HG02943 (cell line): Measurements from ENCODE around the gene SYP.
"Not testable (repeated sequence)": the region's sequence is repeated elsewhere in the genome, so short reads cannot be mapped to it uniquely, and the experiment has no call there.

ENCODE experiments used
- ATAC-seq: cut with Tn5 transposase; IDR thresholded peaks from one replicate; pipeline ENCODE4 v1.9.1; 2021; ENCODE audit warnings: mild to moderate bottlenecking, low read depth, moderate library complexity; ENCODE audit not compliant: unreplicated experiment

Gene SYP

DNA sequence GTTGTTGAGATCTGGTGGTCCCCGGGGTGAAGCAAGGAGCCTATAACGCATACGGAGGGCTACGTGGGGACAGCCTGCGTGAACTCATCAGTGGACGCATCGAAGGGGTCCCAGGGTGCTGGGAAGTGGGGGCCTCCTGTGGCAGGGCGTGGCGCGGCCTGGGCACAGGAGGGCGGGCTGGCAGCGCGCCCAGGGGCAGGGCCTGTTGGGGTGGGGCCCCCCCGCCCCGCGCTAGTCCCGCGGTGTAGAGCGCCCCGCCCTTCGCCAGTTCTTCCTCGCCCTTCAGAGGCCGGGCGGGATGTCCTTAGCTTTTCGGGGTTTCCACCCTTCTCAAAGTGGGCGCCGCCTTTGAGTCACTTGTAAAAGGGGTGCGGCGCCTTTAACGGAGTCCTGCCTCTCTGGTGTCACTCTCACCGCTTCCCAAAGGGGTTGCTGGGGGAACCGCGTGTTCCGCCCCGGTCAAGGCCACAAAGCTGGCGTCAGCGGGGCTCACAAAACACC lies 27.7 kb downstream of the SYP start:
- peak; percentile 60 for ATAC-seq

DNA sequence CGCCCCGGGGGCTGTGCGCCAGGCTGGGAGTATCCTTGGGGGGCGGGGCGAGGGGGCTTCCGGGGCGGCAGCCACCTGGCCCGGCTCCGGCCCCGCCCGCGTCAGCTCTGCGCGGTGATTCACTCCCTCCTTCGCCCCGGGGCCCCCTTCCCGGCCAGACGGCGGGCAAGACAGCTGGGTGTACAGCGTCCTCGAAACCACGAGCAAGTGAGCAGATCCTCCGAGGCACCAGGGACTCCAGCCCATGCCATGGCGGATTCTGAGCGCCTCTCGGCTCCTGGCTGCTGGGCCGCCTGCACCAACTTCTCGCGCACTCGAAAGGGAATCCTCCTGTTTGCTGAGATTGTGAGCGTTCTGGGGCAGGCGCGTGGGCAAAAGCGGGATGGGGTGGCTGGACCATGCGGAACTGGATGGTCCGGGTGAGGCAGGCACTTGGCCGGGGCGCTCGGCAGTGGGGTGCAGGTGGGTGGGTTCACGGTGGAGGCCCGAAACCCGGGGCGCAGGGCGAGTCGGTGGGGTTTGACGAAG lies 28.2 kb downstream of the SYP start, which contains the start of gene PLP2:
Gene PLP2 (plus strand): TSS at position 147 of the 528 bp plus-strand sequence. CDS start 103 bp downstream, at position 250.
- ATAC-seq: no peak

DNA sequence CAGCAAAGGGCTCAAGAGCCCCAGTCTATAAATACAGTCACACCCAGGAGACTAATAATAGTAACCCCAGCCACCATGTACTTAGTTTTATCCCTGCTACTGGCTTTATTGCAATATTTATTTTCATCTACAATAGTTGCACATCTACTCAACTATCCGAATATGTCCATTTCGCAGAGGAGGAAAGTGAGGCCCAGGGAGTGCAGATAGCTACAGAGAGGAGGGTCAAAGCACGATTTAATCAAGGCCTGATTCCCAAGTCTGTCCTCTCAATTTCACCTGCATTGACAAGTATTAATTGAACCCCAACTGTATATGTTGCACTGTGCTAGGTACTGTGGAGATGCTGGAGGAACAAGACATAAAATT lies 32.3 kb downstream of the SYP start:
- ATAC-seq: no peak

DNA sequence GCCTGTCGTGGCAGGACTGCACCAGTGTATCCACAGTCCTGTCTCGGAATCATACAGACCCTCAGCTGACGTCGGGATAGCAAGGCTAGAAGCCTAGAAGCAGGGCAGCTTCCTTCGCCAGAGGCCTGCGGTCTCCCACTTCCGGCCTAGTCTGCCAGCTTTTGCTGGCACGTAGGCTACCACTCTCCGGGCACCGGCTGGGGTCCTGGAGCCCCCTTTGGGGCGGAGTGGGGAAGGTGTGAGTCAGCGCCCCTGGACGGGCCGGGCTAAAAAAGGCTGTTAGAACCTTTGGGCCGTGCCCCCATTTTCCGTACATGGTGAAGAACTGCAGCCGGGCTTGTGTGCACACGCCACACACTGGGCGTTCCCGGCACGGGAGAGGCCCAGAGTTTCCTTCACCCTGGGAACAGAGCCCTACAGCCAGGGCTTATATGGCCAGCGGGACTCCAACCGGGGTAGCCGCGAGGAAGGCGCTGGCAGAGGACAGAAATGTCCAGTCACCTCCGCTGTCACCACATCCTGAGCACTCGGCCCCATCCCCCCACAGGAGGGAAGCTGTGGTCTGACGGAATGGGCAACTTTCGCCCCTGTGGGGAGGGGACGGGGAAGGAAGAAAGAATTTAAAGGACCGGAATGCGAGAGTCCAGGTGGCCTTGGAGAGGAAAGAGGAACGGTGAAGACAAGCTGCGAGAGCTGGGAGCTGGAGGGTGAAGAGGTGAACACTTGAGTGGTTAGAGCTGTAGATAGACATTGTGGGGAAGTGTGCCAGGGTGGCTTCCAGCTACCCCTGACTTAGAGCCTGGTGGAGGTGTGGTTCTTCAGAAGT lies 32.9 kb downstream of the SYP start:
- ATAC-seq: peak; percentile 11

DNA sequence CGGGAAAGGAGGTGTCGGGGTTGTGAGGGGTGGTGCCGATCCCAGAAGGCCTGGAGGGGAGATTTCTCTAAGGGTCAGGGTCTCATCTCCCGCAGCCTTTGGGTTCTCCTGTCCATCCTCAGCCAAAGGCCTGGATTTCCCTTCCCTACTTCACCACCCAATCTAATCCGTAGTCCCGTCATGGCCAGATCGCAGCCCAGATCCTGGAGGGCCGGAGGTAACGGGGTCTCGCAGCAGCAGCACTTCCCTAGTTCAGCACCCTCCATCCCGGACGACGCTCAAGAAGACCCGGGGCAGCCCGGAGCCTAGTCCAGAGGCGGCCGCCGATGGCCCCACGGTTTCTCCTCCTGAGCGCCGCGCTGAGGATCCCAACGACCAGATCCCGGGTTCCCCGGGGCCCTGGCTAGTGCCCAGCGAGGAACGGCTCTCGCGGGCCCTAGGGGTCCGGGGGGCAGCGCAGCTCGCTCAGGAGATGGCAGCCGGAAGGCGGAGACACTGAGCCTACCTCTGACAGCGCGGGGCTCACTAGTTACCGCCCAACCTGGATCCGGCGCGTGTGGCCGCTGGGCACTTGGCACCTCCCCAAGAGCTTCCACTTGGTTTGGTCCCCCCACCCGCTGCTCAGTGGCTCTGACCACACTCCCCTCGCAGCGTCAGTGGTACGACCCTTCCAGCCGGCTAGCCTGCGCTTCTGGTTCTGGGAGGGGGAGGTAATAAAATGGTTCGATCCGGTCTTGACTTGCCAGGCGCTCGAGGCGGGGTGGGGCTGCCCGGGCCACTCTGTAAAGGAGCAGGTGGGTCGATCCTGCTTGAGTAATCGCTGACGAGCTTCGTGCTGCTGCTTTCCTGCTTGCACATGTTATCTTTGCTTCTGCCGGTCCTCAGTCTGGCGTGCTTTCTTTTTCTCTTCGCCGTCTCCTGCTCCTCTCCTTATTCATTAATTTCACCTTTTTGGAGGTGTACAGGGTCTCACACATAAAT lies 33.8 kb downstream of the SYP start:
- peak; percentile 60 for ATAC-seq

DNA sequence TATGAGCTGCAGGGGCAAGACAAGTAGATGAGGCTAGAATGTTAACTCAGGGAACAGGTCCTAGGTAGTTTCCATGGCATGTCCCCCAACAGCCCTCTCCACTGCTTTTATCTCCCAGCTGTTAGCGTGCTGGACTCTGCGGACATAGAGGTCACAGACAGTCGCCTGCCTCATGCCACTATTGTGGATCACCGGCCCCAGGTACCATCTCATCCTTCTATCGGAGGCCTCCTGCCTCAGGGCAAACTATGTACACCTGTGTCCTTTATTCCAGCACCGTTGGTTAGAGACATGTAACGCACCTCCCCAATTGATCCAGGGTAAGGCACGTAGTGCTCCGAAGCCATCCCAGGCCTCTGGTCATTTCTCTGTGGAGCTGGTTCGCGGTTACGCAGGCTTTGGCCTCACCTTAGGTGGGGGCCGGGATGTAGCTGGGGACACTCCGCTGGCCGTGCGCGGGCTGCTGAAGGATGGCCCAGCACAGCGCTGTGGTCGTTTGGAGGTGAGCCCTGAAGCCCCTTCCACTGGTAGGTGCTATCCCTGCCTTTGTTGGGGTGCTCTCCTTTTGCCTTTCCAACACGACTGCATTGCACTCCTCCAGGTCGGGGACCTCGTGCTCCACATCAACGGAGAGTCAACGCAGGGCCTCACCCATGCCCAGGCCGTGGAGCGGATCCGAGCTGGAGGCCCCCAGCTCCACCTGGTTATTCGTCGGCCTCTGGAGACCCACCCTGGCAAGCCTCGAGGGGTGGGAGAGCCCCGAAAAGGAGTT lies 35.2 kb downstream of the SYP start:
- no peak for ATAC-seq

DNA sequence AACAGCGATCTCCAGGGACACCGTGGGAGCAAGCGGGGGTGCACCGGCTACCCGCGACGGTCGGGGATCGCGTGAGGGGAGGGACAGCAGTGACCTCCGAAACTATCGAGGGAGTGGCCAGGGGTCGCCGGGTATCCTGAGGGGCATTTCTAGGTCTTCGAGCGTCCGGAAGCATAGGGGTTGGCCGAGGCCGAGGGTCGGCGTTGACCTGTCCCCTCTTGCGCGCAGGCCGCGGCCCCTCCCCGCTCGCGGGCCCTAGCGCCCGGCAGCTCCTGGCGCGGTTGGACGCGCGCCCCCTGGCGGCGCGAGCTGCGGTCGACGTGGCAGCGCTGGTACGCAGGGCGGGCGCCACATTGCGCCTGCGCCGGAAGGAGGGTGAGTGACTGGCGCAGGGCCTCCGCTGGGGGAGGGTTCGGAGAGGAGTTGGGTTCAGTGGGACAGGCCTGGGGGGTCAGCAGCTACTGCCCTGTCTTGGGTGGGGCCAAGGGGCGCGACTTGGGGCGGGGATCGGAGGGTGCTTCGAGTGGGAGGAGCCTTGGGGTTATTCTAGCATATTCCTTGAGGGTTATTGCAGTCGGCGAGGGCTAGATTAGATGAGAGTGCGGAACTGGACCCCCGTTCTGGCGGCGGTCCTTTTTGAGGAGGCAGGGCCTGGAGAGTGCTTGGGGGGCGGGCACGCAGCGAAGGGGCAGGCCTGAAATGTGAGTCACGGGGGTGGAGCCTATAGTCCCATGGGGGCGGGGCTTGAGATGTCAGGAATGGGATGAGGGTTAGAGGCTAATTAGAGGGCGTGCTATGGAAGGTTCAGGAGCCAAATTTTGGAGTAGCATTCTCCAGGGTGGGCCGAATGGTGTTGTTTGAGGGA lies 36.2 kb downstream of the SYP start:
- peak; percentile 35 for ATAC-seq

DNA sequence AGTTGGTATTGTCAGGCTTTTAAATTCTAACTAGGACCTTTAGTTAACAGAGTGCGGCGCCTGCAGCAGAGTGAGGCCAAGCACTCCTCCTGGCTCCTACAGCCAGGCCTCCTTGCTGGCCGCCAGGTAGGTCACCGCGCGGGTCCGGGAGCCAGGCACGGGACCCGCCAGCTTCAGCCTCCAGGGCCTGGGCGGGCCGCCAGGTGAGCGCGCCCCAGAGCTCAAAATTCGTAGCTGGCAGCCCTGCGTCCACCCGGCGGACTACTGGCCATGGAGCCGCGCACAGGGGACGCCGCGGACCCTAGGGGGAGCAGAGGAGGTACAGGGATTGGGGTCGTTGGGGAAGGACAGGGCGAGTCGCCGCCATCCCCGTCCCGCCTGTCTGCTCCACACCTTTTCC lies 37.4 kb downstream of the SYP start, which contains the start of gene MAGIX:
Gene MAGIX (plus strand): TSS at position 139 of the 400 bp plus-strand sequence. CDS start 132 bp downstream, at position 271.
- no peak for ATAC-seq

DNA sequence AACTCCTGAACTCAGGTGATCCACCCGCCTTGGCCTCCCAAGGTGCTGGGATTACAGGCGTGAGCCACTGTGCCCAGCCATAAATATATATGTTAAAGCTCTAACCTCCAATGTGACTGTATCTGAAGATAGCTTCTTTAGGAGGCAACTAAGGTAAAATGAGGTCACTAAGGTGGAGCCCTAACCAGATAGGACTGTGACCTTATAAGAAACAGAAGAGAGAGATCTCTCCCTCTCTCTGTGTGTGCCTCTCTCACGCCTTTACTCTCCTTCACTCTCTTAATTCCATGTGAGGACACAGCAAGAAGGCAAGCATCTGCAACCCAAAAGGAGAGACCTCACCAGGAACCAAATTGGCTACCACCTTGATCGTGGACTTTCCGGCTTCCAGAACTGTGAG lies 38.4 kb downstream of the SYP start:
- ATAC-seq: no peak

DNA sequence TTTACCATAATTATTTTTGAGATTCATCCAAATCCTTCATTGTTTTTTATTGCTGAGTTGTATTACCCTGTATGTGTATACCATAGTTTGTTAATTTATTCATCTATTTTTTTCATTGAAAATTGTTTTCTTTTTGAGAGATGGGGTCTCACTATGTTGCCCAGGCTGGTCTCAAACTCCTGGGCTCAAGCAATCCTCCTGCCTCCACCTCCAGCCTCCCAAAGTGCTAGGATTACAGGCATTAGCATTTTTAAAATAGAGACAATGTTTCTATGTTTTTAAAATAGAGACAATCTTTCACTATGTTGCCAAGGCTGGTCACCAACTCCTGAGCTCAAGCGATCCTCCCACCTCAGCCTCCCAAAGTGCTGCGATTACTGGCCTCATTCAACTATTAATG lies 39.1 kb downstream of the SYP start:
- ATAC-seq: no peak

DNA sequence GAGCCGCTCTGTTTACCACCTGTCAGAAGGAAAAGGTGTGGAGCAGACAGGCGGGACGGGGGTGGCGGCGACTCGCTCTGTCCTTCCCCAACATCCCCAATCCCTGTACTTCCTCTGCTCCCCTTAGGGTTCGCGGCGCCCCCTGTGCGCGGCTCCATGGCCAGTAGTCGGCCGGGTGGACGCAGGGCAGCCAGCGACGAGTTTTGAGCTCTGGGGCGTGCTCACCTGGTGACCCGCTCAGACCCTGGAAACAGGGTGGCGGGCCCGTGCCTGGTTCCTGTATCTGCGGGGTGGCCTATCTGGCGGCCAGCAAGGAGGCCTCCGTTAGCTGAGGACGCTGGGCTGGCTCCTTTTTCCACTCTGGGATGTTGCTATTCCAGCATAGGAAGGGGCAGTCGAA lies 42.8 kb downstream of the SYP start:
- no peak for ATAC-seq

DNA sequence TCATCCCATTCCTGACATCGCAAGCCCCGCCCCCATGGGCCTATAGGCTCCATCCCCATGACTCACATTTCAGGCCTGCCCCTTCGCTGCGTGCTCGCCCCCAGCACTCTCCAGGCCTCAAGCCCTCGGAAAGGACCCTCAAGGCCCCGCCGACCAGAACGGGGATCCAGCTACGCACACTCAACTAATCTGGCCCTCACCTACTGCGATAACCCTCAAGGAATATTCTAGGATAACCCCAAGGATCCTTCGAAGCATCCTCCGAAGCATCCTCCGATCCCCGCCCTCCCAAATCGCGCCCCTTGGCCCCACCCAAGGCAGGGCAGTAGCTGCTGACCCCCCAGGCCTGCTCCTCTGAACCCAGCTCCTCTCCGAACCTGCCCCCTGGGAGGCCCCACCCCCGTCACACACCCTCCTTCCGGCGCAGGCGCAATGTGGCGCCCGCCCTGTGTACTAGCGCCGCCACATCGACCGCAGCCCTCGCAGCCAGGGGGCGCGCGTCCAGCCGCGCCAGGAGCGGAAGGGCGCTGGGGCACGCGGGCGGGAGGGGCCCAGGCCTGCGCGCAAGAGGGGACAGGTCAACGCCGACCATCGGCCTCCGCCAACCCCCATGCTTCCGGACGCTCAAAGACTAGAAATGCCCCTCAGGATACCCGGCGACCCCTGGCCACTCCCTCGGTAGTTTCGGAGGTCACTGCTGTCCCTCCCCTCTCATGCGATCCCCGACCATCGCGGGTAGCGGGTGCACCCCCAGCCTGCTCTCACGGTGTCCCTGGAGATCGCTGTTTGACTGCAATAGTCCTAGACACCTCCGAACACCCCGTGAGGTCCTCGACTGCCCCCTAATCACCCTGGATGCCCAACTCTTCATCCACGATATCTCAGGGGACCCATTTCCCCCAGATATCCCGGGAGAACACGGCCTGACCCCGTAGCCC lies 43.8 kb downstream of the SYP start:
- ATAC-seq: peak; percentile 84

DNA sequence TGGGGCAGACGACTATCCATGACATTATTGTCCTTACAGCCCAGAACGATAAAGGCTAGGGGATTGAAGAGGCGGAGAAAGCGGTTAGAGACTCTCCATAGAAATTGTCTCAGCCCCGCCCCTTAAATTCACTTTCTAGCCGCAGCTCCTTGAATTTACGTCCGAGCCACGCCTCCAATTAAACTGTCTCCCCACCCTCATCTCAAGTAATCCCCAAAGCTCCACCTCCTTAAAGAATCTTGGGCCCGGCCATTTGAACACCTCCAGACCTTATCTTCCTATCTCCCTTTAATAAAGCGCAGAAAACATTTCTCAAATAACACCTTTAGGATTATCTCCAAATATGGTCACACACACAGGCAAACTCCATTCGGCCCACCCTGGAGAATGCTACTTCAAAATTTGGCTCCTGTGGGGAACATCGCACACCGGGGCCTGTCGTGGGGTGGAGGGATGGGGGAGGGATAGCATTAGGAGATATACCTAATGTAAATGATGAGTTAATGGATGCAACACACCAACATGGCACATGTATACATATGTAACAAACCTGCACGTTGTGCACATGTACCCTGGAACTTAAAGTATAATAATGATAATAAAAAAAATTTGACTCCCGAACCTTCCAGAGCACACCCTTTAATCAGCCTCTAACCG lies 44.6 kb downstream of the SYP start:
- no peak for ATAC-seq

DNA sequence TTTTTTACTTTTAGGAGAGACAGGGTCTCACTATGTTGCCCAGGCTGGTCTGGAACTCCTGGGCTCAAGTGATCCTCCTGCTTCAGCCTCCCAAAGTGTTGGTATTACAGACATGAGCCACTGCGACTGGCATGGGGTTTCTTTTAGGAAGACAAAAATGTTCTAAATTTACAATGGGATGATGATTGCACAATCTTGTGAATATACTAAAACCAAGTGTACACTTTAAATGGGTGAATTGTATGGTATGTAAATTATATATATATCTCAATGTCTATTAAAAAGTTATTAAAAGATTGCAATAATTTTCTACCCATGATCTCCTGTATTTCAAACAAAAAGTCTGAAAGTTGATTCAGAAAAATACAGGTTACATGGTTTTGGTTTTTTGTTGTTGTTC lies 46.5 kb downstream of the SYP start:
- no peak for ATAC-seq

DNA sequence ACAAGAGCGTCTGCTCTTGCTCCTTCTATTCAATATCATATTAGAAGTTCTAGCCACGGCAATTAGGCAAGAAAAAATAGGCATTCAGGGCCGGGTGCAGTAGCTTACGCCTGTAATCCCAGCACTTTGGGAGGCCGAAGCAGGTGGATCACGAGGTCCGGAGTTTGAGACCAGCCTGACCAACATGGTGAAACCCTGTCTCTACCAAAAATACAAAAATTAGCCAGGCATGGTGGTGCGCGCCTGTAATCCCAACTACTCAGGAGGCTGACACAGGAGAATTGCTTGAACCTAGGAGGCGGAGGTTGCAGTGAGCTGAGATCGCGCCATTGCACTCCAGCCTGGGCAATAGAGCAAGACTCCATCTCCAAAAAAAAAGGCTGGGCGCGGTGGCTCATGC lies 50.7 kb downstream of the SYP start:
- not testable (repeated sequence) for ATAC-seq

DNA sequence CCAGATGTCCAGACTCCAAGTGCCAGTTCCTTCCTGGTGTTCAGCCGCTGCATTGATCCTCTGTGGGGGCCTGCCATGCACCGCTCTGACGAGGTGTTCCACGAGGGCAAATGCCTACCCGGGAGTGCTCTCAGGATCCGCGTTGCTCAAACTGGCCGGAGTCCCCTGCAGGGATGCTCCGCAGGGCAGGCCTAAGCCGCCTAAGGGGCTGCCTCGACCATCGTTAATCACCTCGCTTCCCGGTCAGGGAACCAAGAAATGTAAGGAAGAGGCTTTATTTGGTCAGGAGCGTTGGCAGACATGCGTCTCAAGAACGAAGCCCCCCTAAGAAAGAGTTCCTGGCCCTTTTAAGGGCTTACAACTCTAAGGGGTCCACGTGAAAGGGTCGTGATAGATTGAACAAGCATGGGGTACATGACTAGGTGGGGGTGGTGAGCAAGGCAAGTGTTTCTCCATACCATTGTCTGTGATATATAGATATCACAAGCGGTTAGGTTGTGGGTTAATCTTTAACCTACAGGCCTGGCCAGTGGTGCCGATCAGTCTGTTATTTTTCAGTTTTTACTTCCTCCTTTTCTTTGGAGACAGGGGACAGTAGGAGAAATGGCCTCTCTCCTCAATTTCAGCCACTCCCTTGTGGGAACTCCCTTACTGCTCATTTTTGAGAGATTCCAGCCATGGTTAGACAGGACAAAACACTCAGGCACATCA lies 51.4 kb downstream of the SYP start:
- not testable (repeated sequence) for ATAC-seq

DNA sequence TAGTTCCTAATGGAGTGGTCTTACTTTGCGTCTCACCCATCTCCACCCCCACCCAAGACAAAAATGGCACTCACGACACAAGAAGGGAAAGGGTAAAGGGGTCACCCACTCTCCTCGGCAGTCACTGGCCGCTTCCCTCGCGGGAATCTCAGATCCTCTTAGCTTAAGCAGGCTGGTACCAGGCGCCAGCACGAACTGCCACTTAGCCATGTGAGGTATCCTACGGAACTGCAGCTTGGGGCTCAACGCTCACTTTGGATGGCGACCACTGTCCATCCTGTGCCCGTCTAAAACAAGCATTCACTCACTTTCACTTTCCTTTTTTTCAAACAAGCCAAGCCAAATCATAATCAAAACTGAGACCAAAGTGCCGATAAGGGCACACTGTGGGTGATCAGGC lies 52.1 kb downstream of the SYP start:
- ATAC-seq: no peak
